HepG2 (cell line): ENCODE results near the gene KRT36.

Experiments used
- EZH2 ChIP-seq: conservative IDR thresholded peaks from 2 replicates; pipeline ENCODE4 v1.6.1; 2012; ENCODE audit warnings: mild to moderate bottlenecking, low read depth, low read length, moderate library complexity
- HDAC2 ChIP-seq: sonication (generic); formaldehyde crosslinking; IDR thresholded peaks from 2 replicates; pipeline ENCODE4 v1.4.0; 2020; ENCODE audit warnings: missing genetic modification reagents
- HES4 ChIP-seq: sonication (generic); formaldehyde crosslinking; IDR thresholded peaks from 2 replicates; pipeline ENCODE4 v1.9.0; 2021; ENCODE audit warnings: mild to moderate bottlenecking, missing genetic modification reagents, borderline replicate concordance
- PHF5A ChIP-seq: IDR thresholded peaks from one replicate; pipeline ENCODE4 v1.6.1; 2018; ENCODE audit warnings: low read depth, missing genetic modification reagents; ENCODE audit not compliant: unreplicated experiment
- POLR2A ChIP-seq, 2 experiments: IDR thresholded peaks; 2 replicates each; pipeline ENCODE4 v1.6.1; 2011; ENCODE audit warnings: low read depth in 2 of 2, low read length in 2 of 2, mild to moderate bottlenecking in 1 of 2, moderate library complexity in 1 of 2; ENCODE audit not compliant: insufficient read depth in 1 of 2
- RARA ChIP-seq: IDR thresholded peaks from 2 replicates; pipeline ENCODE4 v1.6.1; 2016; ENCODE audit warnings: missing genetic modification reagents, missing compliant biosample characterization
- TF ChIP-seq, protein P1 (sequence below): sonication (generic); formaldehyde crosslinking; IDR thresholded peaks from 2 replicates; pipeline ENCODE4 v1.8.0; 2022; ENCODE audit warnings: missing genetic modification reagents, mild to moderate bottlenecking, moderate library complexity, borderline replicate concordance

DNA sequence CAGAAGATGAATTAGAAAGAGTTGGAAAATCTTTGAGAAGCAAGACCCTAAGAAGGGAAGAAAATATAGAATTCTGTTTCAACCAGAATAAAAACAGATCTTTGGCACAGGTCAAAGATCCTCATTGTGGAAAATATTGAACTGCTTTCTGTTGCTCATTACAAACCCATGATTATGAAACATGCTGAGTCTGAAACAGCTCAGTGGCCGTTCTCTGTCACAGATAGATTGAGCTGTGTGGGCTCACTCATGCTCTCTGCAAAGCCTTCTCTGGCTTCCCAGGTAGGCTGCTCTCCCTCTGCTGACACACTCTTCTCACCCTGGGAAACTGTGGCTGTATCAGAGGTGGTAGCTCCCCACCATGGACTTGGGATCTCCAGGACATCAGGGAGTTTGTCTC, 45.5 kb downstream of the KRT36 start:
- TF ChIP-seq PHF5A (CRISPR knock-in tag), result no peak
- TF ChIP-seq POLR2A (IDR thresholded peaks at IDR 0.05; ENCODE audit: insufficient read depth in 1 of 2, low read depth in 2 of 2, low read length in 2 of 2), result no peak
- TF ChIP-seq EZH2, result no peak
- no peak for TF ChIP-seq HES4 (CRISPR knock-in tag)
- TF ChIP-seq, protein P1, sequence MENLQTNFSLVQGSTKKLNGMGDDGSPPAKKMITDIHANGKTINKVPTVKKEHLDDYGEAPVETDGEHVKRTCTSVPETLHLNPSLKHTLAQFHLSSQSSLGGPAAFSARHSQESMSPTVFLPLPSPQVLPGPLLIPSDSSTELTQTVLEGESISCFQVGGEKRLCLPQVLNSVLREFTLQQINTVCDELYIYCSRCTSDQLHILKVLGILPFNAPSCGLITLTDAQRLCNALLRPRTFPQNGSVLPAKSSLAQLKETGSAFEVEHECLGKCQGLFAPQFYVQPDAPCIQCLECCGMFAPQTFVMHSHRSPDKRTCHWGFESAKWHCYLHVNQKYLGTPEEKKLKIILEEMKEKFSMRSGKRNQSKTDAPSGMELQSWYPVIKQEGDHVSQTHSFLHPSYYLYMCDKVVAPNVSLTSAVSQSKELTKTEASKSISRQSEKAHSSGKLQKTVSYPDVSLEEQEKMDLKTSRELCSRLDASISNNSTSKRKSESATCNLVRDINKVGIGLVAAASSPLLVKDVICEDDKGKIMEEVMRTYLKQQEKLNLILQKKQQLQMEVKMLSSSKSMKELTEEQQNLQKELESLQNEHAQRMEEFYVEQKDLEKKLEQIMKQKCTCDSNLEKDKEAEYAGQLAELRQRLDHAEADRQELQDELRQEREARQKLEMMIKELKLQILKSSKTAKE (CRISPR knock-in tag), result no peak
- no peak for TF ChIP-seq HDAC2 (CRISPR knock-in tag)
- TF ChIP-seq RARA (CRISPR knock-in tag), result no peak
